ENCODE results near the gene NBPF1.
"Not testable (repeated sequence)": the region's sequence is repeated elsewhere in the genome, so short reads cannot be mapped to it uniquely, and the experiment has no call there.

The NBPF1 gene

GRCh38 chr1:16613185-16614147, at the start of gene NBPF1:
Gene NBPF1, minus strand, starts transcription at chr1:16613564.
- peak; percentile 96 for DNase-seq

DNA sequence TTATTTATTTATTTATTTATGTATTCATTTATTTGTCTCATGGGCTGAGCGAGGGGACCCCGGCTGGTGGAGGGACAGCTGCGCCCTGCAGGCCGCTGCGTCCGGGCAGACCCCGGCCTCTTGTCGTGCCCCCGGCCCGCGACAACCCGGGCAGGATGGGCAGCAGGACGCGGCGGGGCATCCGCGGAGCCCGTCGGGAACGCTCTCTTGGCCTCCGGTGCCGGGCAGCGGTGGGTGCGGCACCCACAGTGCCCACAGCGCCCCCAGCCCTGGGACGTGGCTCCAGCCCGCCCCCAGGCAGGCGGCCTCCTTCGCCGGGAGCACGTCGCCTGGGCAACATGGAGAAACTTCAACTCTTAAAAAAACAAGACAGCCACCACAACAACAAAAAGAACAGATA, 44.9 kb upstream of the NBPF1 start:
- DNase-seq = not testable (repeated sequence)

GRCh38 chr1:16656981-16657683, 43.8 kb upstream of the NBPF1 start:
- not testable (repeated sequence) for DNase-seq

DNA sequence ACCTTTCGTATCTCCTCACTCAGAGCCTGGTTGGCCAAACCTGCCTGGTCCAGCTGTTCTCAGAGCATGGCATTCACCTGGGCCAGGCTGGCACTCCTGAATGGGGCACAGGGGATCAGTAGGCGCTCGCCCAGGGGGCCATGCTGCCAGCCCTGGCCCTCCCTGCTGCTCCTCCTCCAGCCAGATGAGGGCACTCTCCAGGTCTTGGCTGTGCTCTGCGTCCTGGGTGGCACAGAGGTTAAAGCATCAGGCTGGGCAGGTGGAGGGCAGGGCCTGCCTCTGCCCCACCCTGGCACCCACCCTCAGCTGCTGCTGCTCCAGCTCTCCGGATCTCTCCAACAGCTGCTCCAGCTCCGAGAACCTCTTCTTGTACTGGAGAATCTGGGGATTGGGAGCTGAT, 43.2 kb upstream of the NBPF1 start:
- DNase-seq = not testable (repeated sequence)

DNA sequence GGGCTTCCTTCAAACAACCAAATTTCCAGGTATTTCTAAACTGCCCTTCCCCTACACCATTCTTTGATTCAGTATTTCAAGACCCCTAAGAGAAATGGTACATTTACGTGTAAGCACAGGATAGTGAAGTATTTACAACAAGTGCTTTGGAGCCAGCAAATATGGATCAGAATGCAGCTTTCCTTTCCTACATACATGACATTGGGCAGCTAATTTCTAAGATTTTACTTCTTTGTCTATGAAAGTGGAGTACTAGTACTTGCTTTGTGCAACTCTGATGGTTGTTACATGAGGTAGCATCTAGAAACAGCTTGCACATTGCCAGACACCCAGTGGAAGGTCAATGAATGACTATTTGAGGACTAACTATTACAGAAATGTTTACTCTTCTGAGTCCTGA, 38.2 kb upstream of the NBPF1 start:
- DNase-seq = not testable (repeated sequence)

DNA sequence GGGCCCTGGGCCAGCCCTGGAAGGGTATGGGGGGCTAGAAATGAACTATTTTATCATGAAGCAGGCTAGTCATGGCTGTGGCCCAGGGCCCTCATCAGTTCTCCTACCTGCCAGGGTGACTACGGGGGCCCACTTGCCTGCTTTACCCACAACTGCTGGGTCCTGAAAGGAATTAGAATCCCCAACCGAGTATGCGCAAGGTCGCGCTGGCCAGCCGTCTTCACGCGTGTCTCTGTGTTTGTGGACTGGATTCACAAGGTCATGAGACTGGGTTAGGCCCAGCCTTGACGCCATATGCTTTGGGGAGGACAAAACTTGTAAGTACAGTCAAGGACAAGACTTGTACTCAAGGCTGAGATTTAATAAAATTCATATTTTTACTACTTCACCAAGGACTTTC, 36.6 kb upstream of the NBPF1 start:
- DNase-seq = not testable (repeated sequence)

DNA sequence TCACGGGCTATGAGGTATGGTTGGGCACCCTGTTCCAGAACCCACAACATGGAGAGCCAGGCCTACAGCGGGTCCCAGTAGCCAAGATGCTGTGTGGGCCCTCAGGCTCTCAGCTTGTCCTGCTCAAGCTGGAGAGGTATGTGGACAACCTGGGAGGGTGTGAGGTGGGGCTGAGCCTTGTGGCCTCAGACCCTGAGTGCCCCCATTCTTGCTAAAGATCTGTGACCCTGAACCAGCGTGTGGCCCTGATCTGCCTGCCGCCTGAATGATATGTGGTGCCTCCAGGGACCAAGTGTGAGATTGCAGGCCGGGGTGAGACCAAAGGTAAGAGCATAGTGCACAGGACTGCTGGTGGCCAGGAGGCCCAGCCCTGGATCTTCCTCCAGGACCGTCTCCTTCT, 36.0 kb upstream of the NBPF1 start:
- DNase-seq = not testable (repeated sequence)

- not testable (repeated sequence) for DNase-seq
Observed at GRCh38 chr1:16648756-16649155, 35.4 kb upstream of the NBPF1 start.

DNA sequence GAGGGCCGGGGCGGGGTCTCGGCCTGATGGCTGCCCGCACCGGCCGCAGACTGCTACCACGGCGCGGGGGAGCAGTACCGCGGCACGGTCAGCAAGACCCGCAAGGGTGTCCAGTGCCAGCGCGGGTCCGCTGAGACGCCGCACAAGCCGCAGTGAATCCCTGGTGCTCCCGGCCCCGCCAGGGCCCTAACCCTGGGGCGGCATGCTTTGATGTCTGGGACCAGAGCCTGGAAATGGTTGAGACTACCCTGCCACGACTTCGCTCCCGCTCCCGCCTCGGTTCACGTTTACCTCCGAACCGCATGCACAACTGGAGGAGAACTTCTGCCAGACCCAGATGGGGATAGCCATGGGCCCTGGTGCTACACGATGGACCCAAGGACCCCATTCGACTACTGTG, 34.9 kb upstream of the NBPF1 start:
- not testable (repeated sequence) for DNase-seq

DNA sequence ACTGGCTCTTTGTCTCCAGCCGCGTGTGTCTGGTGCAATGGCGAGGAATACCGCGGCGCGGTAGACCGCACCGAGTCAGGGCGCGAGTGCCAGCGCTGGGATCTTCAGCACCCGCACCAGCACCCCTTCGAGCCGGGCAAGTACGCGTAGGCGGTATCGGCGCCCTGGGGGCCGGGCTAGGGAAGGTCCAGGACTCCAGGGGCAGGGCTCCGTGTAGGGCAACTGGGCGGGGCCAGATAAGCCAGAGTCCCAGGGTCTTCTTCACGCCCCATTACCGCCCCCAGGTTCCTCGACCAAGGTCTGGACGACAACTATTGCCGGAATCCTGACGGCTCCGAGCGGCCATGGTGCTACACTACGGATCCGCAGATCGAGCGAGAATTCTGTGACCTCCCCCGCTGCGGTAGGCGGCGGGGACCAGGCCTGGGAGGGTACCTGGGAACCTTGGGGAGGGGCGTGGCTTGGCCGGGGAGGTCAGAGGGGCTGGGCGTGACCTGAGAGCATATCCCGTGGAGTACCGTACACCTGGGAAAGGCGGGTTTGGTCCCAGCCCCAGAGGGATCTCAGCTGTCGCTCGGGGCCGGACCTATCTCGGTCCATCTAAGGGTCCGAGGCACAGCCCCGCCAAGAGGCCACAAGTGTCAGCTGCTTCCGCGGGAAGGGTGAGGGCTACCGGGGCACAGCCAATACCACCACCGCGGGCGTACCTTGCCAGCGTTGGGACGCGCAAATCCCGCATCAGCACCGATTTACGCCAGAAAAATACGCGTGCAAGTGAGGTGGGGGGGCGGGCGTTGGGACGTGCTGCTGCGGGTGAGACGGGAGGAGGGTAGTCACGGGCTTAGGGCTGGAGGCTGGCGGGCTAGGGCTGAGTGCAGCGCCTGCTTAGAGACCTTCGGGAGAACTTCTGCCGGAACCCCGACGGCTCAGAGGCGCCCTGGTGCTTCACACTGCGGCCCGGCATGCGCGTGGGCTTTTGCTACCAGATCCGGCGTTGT, 34.1 kb upstream of the NBPF1 start:
- DNase-seq = not testable (repeated sequence)

GRCh38 chr1:16646716-16647115, 33.4 kb upstream of the NBPF1 start:
- DNase-seq = not testable (repeated sequence)

GRCh38 chr1:16646061-16646664, 32.8 kb upstream of the NBPF1 start:
- DNase-seq = not testable (repeated sequence)

DNA sequence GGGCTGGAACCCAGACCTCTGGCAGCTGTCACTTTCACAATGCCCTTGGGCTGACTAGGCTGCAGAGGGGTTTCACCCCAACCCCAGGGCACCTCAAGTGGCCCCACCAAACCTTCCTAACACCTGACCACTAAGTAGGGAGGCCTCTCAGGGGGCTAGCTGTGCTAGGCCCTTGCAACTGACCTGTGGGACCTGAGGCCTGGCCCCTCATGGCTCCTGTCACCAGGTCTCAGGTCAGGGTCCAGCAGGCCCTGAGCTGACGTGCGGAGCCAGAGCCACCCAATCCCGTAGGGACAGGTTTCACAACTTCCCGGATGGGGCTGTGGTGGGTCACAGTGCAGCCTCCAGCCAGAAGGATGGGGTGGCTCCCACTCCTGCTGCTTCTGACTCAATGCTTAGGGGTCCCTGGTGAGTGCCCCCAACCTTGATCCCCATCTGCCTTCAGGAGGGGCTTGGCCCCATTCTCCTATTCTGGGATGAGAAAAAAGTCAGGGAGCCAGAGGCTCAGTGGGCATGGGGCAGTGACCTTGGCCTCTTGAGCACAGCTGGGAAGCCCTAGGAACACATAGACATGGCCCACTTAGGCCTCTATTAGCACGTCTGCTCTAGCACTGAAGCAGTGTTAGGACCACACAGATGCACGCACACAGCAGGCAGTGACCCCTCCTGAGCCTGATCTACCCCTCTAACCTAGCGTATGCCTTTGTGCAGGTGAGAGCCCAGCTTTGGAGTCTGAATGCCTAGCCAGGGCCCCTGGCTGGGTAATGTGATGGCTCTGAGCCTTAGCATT, 32.1 kb upstream of the NBPF1 start:
- not testable (repeated sequence) for DNase-seq

- peak; percentile 87 for DNase-seq
Observed at GRCh38 chr1:16644482-16645270, 31.3 kb upstream of the NBPF1 start.

DNA sequence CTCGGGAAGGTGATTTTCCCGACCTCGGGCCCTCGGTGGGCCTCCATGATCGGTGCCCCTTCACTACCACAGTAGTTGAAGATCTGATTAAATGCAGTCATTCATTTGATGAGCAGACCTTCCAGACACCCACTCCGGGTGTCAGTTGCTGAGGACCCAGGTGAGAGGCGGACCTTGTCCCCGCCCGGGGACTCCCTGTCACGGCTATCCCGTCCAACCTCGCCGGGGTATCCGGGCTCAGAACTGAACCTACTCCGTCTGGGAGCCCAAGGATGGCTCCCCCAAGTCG, 30.8 kb upstream of the NBPF1 start:
- DNase-seq = no peak

DNA sequence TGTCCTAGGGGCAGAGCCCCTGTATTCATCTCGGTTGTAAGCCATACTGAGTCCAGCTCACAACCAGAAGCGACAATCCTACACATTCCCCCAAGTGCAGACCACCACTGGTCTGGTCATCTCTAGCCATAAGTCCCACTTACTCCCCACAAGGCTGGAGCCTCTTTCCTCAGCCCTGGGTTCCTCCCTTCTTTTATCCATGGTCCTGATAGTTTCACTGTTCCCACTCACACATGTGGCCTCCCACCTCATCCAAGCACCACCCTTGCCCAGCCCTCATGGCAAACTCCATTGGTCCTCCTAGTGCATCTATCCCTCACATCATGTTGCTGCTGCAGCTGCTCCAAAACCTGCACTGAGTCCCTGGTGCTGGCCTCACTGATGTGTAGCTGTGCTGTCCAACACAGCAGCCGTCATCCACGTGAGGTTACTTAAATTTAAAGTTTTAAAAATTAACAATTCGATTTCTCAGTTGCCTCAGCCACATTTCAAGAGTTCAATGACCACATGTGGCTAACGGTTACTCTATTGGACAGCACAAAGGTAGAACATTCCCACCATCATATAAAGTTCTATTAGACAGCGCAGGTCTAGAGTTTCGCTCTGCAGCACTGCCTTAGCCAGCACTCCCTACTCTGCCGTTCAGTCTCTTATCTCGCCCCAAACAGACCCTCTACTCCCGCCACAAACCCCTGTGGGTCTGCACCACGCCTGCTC, 30.3 kb upstream of the NBPF1 start:
- DNase-seq = not testable (repeated sequence)

- DNase-seq = not testable (repeated sequence)
Observed at GRCh38 chr1:16643001-16643411, 29.6 kb upstream of the NBPF1 start.

- not testable (repeated sequence) for DNase-seq
Observed at GRCh38 chr1:16642025-16642966, 28.9 kb upstream of the NBPF1 start.

Measured in NCI-H1694 treated with DMSO at 0.1 percent for 48 hours (cell line).